ENCODE data around the gene WEE2.

WEE2 gene

GRCh38 chr7:141700848-141701371 lies 7.2 kb upstream of the WEE2 start:
- no peak for TF ChIP-seq CTCF (conservative IDR thresholded peaks at IDR 0.05)
- peak overlapping the region; percentile 92 for H3K27ac ChIP-seq

- H3K27ac ChIP-seq = peak overlapping the region; percentile 92
- TF ChIP-seq CTCF (conservative IDR thresholded peaks at IDR 0.05) = no peak
These were observed 6.6 kb upstream of the WEE2 start for GRCh38 chr7:141701489-141702046.

GRCh38 chr7:141702047-141702567 lies 6.0 kb upstream of the WEE2 start, which contains the start of gene DENND11:
DENND11 (minus strand) TSS chr7:141702166; CDS start chr7:141702153, 13 bp downstream.
- H3K27ac ChIP-seq = peak within 1 kb of the TSS; percentile 92
- no peak for TF ChIP-seq CTCF (conservative IDR thresholded peaks at IDR 0.05)

- TF ChIP-seq CTCF (conservative IDR thresholded peaks at IDR 0.05) = no peak
These were observed 5.3 kb upstream of the WEE2 start for GRCh38 chr7:141702892-141703291.

GRCh38 chr7:141704112-141704511 lies 4.0 kb upstream of the WEE2 start:
- TF ChIP-seq CTCF (conservative IDR thresholded peaks at IDR 0.05) = no peak

More at GRCh38 chr7:141702892-141703291, 5.3 kb upstream of the WEE2 start:
- peak overlapping the region; percentile 92 for H3K27ac ChIP-seq

GRCh38 chr7:141704741-141705140 lies 3.4 kb upstream of the WEE2 start:
- TF ChIP-seq CTCF (conservative IDR thresholded peaks at IDR 0.05) = no peak
- peak overlapping the region; percentile 41; the same call in 1 of the 2 replicates for H3K27ac ChIP-seq

More at GRCh38 chr7:141704112-141704511, 4.0 kb upstream of the WEE2 start:
- H3K27ac ChIP-seq = peak overlapping the region; percentile 92; the same call in 1 of the 2 replicates

GRCh38 chr7:141706239-141707064 lies 1.7 kb upstream of the WEE2 start:
- no peak for TF ChIP-seq CTCF (conservative IDR thresholded peaks at IDR 0.05)

More at GRCh38 chr7:141706239-141707064, 1.7 kb upstream of the WEE2 start:
- H3K27ac ChIP-seq = no peak overlapping the region

Measured in VCaP (cell line).